SK-N-SH (cell line): Measurements from ENCODE around the gene PLEKHH1.

ENCODE experiments used
- EP300 ChIP-seq, 2 experiments: IDR thresholded peaks; 2 replicates each; pipeline versions ENCODE4 v1.4.0 to v1.6.1; 2012; ENCODE audit warnings: borderline replicate concordance in 1 of 2, low read depth in 1 of 2, low read length in 1 of 2
- EZH2phosphoT487 ChIP-seq: fragments of 200-600 bp; sonication (generic); IDR thresholded peaks from 2 replicates; pipeline ENCODE4 v1.6.1; 2017; ENCODE audit warnings: low read depth, mixed run types, mild to moderate bottlenecking, antibody characterized with exemption, moderate library complexity, borderline replicate concordance
- POLR2AphosphoS5 ChIP-seq: IDR thresholded peaks from 2 replicates; pipeline ENCODE4 v1.6.1; 2012; ENCODE audit warnings: low read depth, low read length
- RAD21 ChIP-seq: IDR thresholded peaks from 2 replicates; pipeline ENCODE4 v1.6.1; 2012; ENCODE audit warnings: mild to moderate bottlenecking, low read length
- RFX5 ChIP-seq: IDR thresholded peaks from 2 replicates; pipeline ENCODE4 v1.6.1; 2012; ENCODE audit warnings: mild to moderate bottlenecking, improper control_type of control experiment, low read length
- SIN3A ChIP-seq: IDR thresholded peaks from 2 replicates; pipeline ENCODE4 v1.6.1; 2012; ENCODE audit warnings: low read depth, mild to moderate bottlenecking, low read length, moderate library complexity, borderline replicate concordance
- SMC3 ChIP-seq: IDR thresholded peaks from 2 replicates; pipeline ENCODE4 v1.6.1; 2012; ENCODE audit warnings: low read depth, low read length, improper control_type of control experiment
- TAF1 ChIP-seq: IDR thresholded peaks from 2 replicates; pipeline ENCODE4 v1.6.1; 2012; ENCODE audit warnings: low read depth, mild to moderate bottlenecking, low read length, moderate library complexity, borderline replicate concordance
- TF ChIP-seq, protein P1 (sequence below): fragments of 200-600 bp; sonication (generic); IDR thresholded peaks from 2 replicates; pipeline ENCODE4 v1.6.1; 2017; ENCODE audit warnings: antibody characterized with exemption, mild to moderate bottlenecking, moderate library complexity
- TF ChIP-seq, protein P2 (sequence below): IDR thresholded peaks from 2 replicates; pipeline ENCODE4 v1.6.1; 2012; ENCODE audit warnings: mild to moderate bottlenecking, low read depth, low read length, moderate library complexity

DNA sequence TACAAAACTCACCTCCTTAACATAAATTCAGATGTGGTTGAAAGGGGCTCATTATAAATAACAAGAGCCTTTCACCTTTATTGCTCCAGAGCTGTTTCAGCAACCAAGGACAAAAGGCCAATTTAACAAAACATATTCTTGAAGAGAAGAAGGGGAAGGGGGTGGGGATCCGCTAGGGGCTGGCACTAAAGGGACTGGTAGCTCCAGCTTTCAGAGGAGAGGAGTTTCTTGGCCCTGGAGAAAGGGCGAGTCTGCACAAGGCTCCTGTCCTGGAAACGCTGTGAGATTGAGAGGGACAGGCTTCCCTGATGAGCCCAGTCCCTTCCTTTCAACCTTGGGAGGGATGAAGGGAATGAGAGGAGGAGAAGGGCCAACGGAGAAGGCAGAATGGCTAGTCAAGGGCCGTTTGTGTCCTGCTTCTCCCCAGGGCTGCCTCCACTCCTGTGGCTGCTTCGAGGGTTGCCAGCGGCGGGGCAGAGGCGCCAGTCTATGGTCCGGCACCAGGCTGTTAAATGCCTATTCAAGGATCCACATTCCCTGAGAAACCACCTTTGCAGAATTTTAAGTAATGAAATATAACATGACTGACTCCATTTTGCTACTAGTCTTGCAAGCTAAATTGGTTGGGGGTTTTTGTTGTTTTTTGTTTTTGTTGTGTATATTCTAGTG is 76.7 kb downstream of the PLEKHH1 start:
- TF ChIP-seq, protein P1, sequence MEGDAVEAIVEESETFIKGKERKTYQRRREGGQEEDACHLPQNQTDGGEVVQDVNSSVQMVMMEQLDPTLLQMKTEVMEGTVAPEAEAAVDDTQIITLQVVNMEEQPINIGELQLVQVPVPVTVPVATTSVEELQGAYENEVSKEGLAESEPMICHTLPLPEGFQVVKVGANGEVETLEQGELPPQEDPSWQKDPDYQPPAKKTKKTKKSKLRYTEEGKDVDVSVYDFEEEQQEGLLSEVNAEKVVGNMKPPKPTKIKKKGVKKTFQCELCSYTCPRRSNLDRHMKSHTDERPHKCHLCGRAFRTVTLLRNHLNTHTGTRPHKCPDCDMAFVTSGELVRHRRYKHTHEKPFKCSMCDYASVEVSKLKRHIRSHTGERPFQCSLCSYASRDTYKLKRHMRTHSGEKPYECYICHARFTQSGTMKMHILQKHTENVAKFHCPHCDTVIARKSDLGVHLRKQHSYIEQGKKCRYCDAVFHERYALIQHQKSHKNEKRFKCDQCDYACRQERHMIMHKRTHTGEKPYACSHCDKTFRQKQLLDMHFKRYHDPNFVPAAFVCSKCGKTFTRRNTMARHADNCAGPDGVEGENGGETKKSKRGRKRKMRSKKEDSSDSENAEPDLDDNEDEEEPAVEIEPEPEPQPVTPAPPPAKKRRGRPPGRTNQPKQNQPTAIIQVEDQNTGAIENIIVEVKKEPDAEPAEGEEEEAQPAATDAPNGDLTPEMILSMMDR, result no peak
- TF ChIP-seq EP300 (IDR thresholded peaks at IDR 0.05; ENCODE audit: borderline replicate concordance in 1 of 2, low read depth in 1 of 2, low read length in 1 of 2), result no peak
- no peak for TF ChIP-seq SMC3
- TF ChIP-seq EZH2phosphoT487, result no peak
- TF ChIP-seq POLR2AphosphoS5, result no peak
- no peak for TF ChIP-seq RAD21
- TF ChIP-seq SIN3A, result no peak
- no peak for TF ChIP-seq TAF1
- TF ChIP-seq RFX5, result no peak
- TF ChIP-seq, protein P2, sequence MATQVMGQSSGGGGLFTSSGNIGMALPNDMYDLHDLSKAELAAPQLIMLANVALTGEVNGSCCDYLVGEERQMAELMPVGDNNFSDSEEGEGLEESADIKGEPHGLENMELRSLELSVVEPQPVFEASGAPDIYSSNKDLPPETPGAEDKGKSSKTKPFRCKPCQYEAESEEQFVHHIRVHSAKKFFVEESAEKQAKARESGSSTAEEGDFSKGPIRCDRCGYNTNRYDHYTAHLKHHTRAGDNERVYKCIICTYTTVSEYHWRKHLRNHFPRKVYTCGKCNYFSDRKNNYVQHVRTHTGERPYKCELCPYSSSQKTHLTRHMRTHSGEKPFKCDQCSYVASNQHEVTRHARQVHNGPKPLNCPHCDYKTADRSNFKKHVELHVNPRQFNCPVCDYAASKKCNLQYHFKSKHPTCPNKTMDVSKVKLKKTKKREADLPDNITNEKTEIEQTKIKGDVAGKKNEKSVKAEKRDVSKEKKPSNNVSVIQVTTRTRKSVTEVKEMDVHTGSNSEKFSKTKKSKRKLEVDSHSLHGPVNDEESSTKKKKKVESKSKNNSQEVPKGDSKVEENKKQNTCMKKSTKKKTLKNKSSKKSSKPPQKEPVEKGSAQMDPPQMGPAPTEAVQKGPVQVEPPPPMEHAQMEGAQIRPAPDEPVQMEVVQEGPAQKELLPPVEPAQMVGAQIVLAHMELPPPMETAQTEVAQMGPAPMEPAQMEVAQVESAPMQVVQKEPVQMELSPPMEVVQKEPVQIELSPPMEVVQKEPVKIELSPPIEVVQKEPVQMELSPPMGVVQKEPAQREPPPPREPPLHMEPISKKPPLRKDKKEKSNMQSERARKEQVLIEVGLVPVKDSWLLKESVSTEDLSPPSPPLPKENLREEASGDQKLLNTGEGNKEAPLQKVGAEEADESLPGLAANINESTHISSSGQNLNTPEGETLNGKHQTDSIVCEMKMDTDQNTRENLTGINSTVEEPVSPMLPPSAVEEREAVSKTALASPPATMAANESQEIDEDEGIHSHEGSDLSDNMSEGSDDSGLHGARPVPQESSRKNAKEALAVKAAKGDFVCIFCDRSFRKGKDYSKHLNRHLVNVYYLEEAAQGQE, result no peak
